ENCODE measurements around the gene XRN2.

GRCh38 chr20:21352703-21353102 lies 49.6 kb downstream of the XRN2 start:
- TF ChIP-seq CTCF (IDR thresholded peaks at IDR 0.05) (no peak), POLR2AphosphoS5 (IDR thresholded peaks at IDR 0.05; ENCODE audit: low read depth, low read length) (no peak)
